DOHH2 (cell line): ENCODE data around the gene FIZ1.

Experiments
- EZH2phosphoT487 ChIP-seq: fragments of 200-600 bp; sonication (generic); IDR thresholded peaks from 2 replicates; pipeline ENCODE4 v1.6.1; 2017; ENCODE audit warnings: borderline replicate concordance, mild to moderate bottlenecking, antibody characterized with exemption, low read length, moderate library complexity, mixed read lengths
- TF ChIP-seq, protein P1 (sequence below): fragments of 200-600 bp; sonication (generic); IDR thresholded peaks from one replicate; pipeline ENCODE4 v1.5.1; 2014; ENCODE audit warnings: antibody characterized with exemption, mild to moderate bottlenecking, low read depth, low read length; ENCODE audit not compliant: poor library complexity, severe bottlenecking

DNA sequence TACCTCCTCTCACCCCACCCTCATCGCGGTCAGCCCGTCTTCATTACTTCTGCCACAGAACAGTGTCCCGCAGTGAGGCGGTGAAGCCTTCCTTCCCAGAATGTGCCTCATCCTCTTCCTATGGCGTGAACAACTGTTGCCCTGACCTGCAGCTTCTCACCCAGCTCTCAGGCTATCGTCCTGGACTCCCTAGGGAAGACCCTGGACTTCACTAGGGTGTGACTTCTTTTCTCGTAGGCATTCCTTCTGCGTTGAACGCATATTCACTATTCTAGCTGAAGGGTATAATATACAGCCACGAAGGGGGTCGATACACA is 7.1 kb upstream of the FIZ1 start:
- TF ChIP-seq, protein P1, sequence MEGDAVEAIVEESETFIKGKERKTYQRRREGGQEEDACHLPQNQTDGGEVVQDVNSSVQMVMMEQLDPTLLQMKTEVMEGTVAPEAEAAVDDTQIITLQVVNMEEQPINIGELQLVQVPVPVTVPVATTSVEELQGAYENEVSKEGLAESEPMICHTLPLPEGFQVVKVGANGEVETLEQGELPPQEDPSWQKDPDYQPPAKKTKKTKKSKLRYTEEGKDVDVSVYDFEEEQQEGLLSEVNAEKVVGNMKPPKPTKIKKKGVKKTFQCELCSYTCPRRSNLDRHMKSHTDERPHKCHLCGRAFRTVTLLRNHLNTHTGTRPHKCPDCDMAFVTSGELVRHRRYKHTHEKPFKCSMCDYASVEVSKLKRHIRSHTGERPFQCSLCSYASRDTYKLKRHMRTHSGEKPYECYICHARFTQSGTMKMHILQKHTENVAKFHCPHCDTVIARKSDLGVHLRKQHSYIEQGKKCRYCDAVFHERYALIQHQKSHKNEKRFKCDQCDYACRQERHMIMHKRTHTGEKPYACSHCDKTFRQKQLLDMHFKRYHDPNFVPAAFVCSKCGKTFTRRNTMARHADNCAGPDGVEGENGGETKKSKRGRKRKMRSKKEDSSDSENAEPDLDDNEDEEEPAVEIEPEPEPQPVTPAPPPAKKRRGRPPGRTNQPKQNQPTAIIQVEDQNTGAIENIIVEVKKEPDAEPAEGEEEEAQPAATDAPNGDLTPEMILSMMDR = no peak
- no peak for TF ChIP-seq EZH2phosphoT487
